GM18520 (cell line): ENCODE data around the gene ALPG.

Experiments used
- ATAC-seq: cut with Tn5 transposase; IDR thresholded peaks from one replicate; pipeline ENCODE4 v1.9.1; 2021; ENCODE audit not compliant: unreplicated experiment

ALPG gene

GRCh38 chr2:232456296-232457120 is 49.9 kb downstream of the ALPG start:
- no peak for ATAC-seq

GRCh38 chr2:232457121-232458011 is 50.7 kb downstream of the ALPG start:
- no peak for ATAC-seq

GRCh38 chr2:232458051-232458660 is 51.5 kb downstream of the ALPG start:
- ATAC-seq = no peak

- ATAC-seq = no peak
Observed at GRCh38 chr2:232458661-232459418, 52.2 kb downstream of the ALPG start.

GRCh38 chr2:232459419-232460035 is 52.9 kb downstream of the ALPG start:
- ATAC-seq = no peak

GRCh38 chr2:232460171-232460570 is 53.5 kb downstream of the ALPG start:
- ATAC-seq = no peak
